ENCODE results near the gene IAH1.

Gene IAH1

DNA sequence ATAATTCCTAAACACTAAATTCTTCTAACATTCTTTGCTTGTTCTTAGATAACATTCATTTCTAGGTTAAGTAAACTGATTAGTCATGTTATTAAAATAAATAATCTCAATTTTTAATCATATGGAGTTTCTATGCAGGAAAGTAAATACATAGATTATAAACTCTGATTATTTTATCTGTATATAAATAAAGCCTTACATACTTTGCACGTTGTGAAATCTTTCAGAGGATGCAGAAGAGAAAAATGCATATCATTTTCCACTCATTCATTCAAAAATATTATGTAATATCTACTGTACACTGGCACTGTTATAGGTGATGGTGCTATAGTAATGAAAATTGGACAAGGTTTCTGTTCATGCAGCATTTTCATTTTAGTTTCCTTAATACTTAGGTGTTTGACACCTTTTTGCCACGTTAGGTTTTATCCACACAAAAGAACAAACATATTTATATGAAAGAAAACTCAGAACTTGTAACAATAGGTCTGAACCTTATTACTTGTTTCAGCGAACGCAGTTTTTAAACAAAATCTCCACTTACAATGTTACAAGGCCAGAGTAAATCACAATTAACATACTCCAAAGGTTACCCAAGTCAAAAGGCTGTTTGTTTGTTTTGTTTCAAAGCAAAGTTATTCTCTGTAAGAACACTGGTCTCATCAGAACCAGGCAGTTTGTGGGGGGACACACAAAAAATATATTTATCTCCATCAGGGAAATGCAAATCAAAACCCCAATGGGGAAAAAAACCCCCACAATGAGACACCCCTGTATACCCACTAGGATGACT lies 53.8 kb downstream of the IAH1 start:
- Histone ChIP-seq H3K27ac (ENCODE audit: extremely low read depth, low read depth, low read length) (no peak overlapping the region), H3K9me3 (ENCODE audit: control insufficient read depth, insufficient read depth, low read depth, low read length) (no peaks in the 10 kb centered on the region), H3K4me1 (ENCODE audit: control insufficient read depth, insufficient read depth, low read length) (no peaks in the 10 kb centered on the region), H3K4me3 (ENCODE audit: low read depth, low read length) (no peak overlapping the region), H3K36me3 (ENCODE audit: control insufficient read depth in 2 of 2, insufficient read depth in 1 of 2, low read length in 2 of 2) (peaks cover 11 to 68% of the 10 kb centered on the region in 2 experiments)
- ChIA-PET CTCF (interaction anchor here (0.7 kb wide), 1 partner anchor 456 kb away, joined by 4 read pairs; no protein-coding TSS in a partner anchor), POLR2A (no interaction called here)
- TF ChIP-seq ZNF785 (tag by site-specific recombination; IDR thresholded peaks at IDR 0.05): no peak
- no peak for TF ChIP-seq ZNF621 (tag by site-specific recombination; IDR thresholded peaks at IDR 0.05)
- TF ChIP-seq ZNF16 (tag by site-specific recombination; IDR thresholded peaks at IDR 0.05; ENCODE audit: low read depth): no peak
- TF ChIP-seq ZFP41 (tag by site-specific recombination; IDR thresholded peaks at IDR 0.05; ENCODE audit: borderline replicate concordance): no peak
- no peak for TF ChIP-seq ZNF629 (tag by site-specific recombination; IDR thresholded peaks at IDR 0.05)
- no peak for TF ChIP-seq FEZF1 (tag by site-specific recombination; IDR thresholded peaks at IDR 0.05)
- TF ChIP-seq ZBTB11 (tag by site-specific recombination; conservative IDR thresholded peaks at IDR 0.05; ENCODE audit: low read depth): no peak
- no peak for TF ChIP-seq ZNF202 (tag by site-specific recombination; IDR thresholded peaks at IDR 0.05; ENCODE audit: borderline replicate concordance)
- TF ChIP-seq ZNF2 (tag by site-specific recombination; IDR thresholded peaks at IDR 0.05): no peak
- no peak for TF ChIP-seq OVOL3 (tag by site-specific recombination; IDR thresholded peaks at IDR 0.05)
- no peak for TF ChIP-seq PRDM10 (tag by site-specific recombination; IDR thresholded peaks at IDR 0.05)

GRCh38 chr2:9532421-9532820 lies 58.1 kb downstream of the IAH1 start:
- CTCF ChIA-PET: no interaction called here
- Histone ChIP-seq H3K27ac (ENCODE audit: extremely low read depth, low read depth, low read length) (no peak overlapping the region), H3K9me3 (ENCODE audit: control insufficient read depth, insufficient read depth, low read depth, low read length) (no peaks in the 10 kb centered on the region), H3K4me3 (ENCODE audit: low read depth, low read length) (no peak overlapping the region), H3K36me3 (ENCODE audit: control insufficient read depth in 2 of 2, insufficient read depth in 1 of 2, low read length in 2 of 2) (peaks cover 14 to 55% of the 10 kb centered on the region in 2 experiments; a peak in 2 of 3 replicates), H3K4me1 (ENCODE audit: control insufficient read depth, insufficient read depth, low read length) (no peaks in the 10 kb centered on the region)
- POLR2A ChIA-PET: interaction anchor here (1.1 kb wide), 1 partner anchor 57 kb away, joined by 3 read pairs; no protein-coding TSS in a partner anchor
- TF ChIP-seq, protein P1, sequence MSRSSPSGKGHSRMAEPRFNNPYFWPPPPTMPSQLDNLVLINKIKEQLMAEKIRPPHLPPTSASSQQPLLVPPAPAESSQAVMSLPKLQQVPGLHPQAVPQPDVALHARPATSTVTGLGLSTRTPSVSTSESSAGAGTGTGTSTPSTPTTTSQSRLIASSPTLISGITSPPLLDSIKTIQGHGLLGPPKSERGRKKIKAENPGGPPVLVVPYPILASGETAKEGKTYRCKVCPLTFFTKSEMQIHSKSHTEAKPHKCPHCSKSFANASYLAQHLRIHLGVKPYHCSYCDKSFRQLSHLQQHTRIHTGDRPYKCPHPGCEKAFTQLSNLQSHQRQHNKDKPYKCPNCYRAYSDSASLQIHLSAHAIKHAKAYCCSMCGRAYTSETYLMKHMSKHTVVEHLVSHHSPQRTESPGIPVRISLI (tag by site-specific recombination; IDR thresholded peaks at IDR 0.05): peak; percentile 56; the same call in 1 of the 2 replicates
- no peak for TF ChIP-seq ZNF473 (tag by site-specific recombination; IDR thresholded peaks at IDR 0.05)

All from HEK293 (cell line).